NB4 (cell line): ENCODE data around the gene LHX5.

Experiments
- CTCF ChIP-seq: IDR thresholded peaks from one replicate; pipeline ENCODE4 v1.5.1; 2012; ENCODE audit warnings: low read depth, low read length
- MYC ChIP-seq: IDR thresholded peaks from 2 replicates; pipeline ENCODE4 v1.6.1; 2011; ENCODE audit warnings: low read depth, low read length
- POLR2A ChIP-seq: IDR thresholded peaks from 2 replicates; pipeline ENCODE4 v1.6.1; 2011; ENCODE audit warnings: mild to moderate bottlenecking; ENCODE audit not compliant: insufficient read length; ENCODE audit errors: extremely low read depth

- TF ChIP-seq POLR2A = no peak
- no peak for TF ChIP-seq CTCF
- no peak for TF ChIP-seq MYC
Observed at GRCh38 chr12:113476176-113476986, 4.7 kb upstream of the LHX5 start.
